Anterior cingulate cortex (tissue), 58 donors: ENCODE data around the gene ACADVL.
"Not testable (repeated sequence)": the region's sequence is repeated elsewhere in the genome, so short reads cannot be mapped to it uniquely, and the experiment has no call there.

Experiments
- DNase-seq, 58 donors: peaks; one replicate each; lab custom pipeline; 2025; lab: John Stamatoyannopoulos, UW

Gene ACADVL

DNA sequence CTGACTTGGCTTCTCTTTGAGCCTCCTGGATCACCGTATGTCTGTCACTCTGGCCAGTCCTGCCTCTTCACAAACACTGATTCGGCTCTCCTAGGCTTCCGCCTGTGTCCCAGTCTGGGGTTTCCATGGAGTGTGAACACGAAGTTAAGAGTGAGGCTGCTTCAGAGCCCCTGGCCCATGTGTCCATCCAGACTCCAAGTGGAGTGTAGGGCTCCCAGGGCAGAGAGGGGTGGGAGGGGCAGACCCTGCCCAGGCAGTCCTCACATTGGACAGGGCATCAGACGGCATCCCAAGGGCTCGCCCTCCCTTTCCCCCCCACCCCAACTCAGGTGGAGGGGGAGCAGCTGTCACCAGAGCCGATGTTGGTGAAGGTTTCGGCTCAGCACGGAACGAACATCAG, 24.1 kb downstream of the ACADVL start:
- not testable (repeated sequence) for DNase-seq

DNA sequence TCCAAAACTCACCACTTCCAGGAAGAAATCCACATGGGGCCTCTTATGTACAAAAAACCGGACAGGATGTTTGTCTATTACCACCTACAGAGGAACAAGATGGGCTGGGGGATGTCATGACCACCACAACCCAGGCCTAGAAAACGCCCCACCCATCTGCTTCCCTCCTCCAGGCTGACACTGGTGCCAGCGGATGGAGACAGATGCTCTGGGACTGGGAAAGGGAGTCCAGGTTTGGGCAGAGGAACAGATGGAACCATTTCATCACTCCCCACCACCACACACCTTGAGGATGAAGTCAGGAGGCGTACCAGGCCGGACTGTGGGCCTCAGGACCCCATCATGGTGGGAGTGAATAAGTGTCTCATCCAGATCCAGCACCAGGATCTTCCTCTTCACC, 27.0 kb downstream of the ACADVL start:
- no peak for DNase-seq

DNA sequence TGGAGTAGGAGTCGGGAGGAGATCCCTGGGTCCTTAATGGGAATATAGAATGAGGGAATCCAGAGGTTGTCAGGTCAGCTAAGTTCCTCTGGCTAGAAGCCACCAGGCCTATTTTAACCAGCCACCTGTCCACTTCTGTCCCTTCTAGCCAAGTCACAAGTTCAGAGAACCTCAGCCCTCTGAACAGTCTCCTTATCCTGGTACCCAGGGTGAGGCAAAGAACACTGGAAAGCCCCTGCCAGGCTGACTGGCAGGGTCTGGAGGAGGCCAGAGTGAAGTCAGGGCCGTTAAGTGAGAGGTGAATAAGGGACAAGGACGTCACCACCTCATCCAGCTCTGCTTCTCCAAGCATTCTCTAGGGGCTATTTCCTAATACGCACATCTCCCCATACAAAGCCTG, 29.1 kb downstream of the ACADVL start:
- DNase-seq: no peak

DNA sequence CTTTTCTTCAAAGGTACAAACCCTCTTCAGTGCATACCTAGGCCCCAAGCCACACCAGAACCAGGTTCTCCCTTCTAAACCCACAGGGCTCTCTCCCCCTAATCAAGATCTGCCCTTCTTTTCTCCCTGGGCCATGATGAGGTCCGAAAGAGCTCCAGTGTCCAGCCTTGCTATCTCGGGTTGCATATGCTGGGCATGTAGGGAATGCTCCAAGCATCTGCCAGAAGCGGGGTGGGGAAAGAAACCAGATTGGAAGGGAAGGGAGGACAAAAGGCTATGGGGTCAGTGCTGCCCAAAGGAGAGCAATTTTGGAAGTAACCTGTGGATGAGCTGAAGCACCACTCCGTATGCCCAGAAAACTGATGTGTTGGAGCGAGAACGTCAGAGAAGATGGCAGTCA, 29.5 kb downstream of the ACADVL start:
- no peak for DNase-seq

DNA sequence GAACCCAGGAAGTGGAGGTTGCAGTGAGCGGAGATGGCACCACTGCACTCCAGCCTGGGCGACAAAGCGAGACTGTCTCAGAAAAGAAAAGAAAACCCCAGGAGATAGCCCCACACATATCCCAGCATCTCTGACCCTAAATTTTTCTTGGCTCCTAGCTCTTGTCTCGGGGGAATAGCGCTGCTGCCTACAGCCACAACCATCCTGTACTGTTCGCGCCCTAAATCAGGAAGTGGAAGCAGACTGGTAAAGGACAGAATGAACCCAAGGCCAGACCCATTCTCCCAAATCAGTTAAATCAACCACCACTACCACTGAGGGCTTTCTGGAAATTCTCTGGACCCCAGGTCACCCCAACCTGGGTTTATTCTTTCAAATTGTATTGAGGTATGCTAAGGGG, 30.1 kb downstream of the ACADVL start:
- peak in 1 of 58 donors; percentile 3 for DNase-seq

DNA sequence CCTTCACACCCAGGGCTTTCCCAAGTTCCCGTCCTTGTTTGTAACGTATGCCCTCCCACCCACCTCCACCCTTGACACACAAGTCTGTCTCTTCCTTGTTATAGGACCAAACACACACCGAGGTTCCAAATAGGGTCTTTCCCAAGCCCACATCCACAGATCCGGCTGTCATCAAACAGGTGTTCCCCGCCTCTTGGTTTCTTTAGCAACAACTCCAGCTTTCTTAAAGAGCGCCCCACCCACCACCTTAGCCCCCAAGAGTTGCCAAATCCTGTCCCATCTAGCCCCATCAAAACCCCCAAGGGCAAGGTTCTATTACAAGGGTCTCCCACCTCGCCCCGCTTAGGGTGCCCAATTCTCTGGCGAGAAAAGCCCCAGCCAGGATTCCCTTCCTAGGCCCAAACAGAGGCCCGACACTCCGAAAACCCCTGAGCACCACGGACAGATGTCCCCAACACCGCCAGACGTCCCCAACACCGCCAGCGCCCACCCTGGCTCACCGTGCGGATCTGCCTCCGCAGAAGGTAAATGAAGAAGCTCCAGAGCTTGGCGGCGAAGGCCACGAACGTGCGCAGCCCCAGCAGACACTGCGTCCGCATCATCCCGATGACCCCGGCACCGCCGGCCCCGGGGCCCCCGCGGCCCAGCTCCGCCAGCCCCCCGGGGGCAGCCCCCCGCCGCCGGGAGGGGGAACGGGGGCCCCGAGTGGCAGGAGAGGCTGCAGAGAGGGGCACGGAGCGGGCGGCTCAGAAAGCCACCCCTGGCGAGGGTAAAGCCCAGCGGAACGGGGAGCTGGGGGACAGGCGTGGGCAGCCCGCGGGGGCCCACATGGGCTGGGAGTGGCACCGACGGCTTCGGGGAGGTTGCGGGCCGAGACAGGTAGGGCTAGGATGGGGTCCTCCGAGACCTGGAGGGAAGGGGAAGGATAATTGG, 31.2 kb downstream of the ACADVL start:
- DNase-seq: peak in 1 of 58 donors; percentile 18

DNA sequence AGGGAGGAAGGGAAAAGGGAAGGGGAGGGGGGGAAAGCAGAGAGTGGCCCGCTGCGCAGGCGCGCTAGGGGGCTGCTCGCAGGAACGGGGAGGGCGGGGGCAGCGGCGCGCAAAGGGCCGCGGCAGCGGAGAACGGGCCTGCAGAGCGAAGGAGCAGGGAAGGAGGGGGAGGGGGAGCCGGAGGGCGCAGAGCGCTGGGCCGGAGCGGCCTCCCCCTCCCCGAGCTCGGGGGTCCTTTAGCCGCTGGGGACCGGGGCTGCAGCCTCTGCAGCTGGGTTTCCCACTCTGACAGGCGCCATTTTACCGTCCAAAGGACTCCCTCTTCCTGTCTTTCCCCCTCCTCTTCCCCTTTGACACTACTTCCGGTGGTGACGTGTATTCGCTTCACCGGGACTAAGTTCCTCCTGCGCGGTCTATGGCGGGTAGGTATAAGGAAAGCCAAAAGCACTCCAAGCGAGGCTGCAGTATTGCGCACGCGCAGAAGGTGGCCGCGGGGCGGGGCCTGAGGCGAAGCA, 32.0 kb downstream of the ACADVL start, which contains the start of gene CTDNEP1:
Gene CTDNEP1, minus strand, starts transcription at position 74 of the 515 bp plus-strand sequence. CDS start 438 bp downstream, outside the sequence.
- DNase-seq: peak; percentile 84 to 100 (median 98)

DNA sequence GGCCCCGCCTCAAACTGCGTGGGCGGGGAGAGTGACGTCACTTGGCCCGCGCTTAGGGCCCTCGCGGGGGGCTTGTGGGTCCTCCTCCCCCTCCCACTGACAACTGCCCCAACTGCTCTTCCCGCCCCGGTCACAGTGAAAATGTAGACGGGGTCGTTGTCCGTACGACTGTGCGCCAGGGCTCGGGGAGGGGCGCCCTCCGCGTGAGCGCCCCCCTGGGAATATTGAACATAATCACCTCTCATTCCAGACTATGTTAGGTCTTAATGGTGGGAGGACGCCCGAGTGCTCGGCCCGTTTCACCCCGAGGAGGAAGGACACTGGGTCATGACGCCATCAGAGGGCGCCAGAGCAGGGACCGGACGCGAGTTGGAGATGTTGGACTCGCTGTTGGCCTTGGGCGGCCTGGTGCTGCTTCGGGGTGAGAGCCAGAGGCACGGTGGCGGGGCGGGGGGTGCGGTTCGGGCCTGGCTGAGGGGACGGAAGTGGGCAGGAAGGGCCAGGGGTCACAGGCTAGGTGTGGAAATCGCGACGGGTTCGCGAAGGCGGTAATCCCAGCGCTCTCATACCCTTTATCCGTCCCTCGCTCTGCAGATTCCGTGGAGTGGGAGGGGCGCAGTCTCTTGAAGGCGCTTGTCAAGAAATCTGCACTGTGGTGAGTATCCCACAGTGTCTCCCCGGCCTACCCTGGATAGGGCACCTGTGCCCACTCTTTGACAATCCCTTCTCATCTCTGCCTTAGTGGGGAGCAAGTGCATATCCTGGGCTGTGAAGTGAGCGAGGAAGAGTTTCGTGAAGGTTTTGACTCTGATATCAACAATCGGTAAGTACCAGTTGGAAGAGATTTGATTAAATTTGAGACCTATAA, 32.7 kb downstream of the ACADVL start, which contains the start of gene ELP5:
Gene ELP5, plus strand, starts transcription at position 40 of the 868 bp plus-strand sequence. Its CDS starts 336 bp downstream, at position 376.
- DNase-seq: peak in 57 of 58 donors; percentile 68 to 94 (median 88)

DNA sequence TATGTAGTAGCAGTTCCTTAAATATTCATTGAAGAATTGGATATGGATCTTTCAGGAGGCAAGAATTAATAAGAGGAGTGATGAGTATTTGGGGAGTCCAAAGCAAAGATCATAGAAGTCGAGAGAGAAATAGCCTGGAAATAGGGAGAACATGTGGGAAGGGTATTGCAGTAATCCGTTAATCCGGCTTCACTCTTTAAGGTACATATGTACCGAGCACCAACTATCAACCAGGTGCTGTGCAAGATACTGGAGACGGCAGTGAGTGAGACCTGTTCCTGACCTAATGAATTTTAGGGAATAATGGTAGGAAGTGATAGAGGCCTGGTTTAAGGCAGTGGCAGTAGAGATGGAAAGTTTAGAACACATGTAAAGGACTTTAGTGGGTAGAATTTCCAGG, 33.3 kb downstream of the ACADVL start:
- no peak for DNase-seq

DNA sequence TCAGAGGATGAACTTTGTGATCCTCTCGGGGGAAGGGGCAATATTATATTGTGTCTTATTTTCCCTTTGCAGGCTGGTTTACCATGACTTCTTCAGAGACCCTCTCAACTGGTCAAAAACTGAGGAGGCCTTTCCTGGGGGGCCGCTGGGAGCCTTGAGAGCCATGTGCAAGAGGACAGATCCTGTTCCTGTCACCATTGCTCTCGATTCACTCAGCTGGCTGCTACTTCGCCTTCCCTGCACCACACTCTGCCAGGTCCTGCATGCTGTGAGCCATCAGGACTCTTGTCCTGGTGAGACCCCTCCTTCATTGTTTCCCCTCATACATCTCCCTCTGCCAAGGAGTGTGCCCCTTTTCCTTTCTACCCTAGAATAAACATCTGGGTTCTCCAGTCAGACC, 34.8 kb downstream of the ACADVL start:
- no peak for DNase-seq

DNA sequence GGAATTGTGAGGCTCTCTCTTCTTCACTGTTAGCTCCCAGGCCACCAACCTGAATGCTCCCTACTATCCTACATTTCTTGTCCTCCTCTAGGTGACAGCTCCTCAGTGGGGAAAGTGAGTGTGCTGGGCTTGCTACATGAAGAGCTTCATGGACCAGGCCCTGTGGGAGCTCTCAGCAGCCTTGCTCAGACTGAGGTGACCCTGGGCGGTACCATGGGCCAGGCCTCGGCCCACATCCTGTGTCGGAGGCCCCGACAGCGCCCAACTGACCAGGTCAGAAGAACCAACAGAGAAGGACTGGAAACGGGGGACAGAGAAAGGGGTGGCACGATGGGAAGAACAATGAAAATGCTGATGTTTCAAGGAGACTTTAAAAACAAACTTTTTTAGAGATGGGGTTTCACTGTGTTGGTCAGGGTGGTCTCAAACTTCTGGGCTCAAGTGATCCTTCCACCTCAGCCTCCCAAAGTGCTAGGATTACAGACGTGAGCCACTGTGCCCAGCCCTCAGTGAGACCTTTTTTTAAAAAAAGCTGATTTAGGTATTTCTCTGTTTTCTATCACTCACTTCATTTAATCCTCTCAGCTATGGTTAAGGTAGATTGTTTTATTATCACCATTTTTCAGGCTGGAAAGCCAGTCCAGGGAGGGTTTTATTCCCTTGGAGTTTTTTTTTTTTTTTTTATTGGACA, 37.2 kb downstream of the ACADVL start:
- DNase-seq: no peak

DNA sequence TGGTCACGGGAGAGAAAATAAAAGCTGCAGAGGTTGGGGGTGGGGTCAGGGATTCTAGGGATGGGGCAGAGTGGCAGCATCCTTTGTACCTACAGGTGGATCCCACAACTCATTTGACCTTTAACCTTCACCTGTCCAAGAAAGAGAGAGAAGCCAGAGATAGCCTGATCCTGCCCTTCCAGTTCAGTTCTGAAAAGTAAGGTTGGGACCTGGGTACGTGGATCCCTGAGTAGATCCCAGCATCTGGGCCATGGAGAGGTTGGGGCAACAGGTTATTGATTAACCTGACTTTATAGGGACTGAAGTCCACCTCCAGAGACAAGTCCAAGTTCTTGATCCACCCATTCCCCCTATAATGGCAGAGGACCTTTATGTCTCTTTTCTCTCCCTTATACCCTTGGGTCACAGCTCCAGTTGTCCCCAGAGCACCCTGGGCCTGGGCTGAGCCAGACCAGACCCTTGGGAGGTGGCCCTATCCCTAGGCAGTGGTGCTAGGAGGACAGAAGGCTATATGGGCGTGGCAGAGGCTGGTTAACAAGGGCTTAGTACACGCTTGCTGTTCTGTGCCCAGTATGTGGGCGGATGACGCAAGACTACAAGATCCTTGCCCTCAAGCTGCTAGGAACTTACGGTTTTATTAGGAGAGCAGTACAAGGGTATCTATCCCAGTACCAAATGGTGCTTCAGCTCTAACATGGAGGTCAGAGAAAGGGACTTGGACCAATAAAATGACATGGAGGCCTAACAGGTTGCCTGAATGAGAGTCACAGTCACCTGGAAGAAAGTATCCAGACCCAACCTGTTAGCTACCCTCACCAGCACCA, 39.2 kb downstream of the ACADVL start:
- DNase-seq: no peak

DNA sequence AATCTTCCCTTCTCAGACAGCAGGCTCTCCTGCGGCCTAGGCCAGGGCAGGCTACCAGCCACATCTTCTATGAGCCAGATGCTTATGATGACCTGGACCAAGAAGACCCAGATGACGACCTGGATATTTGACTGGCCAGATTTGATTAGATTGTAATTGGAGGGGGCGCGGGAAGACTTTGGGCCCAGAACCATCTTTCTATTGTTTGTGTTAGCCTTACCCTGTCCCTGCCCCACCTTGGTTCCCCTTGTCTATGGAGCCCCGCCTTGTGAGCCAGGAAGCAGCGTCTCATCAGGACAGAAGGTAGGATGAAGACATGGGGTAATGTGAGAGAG, 39.8 kb downstream of the ACADVL start:
- no peak for DNase-seq

DNA sequence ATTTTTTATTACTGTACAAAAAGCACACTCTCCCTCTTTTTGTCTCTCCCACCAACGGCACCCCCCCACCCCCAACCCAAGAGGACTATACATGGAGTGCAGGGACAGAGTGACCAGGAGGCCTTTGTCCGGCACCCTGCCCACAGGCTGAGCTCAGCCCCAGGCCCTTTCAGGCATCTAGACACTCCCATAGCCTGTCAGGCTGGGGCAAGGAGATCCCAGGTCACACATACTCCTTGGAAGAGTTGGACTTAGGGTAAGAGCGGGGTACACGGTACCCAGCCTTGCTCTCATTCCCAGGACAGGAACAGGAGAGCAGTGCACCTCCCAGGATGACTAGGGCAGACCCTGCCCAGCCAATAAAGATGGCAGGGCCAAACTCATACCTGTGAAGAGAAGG, 40.4 kb downstream of the ACADVL start:
- DNase-seq: no peak

DNA sequence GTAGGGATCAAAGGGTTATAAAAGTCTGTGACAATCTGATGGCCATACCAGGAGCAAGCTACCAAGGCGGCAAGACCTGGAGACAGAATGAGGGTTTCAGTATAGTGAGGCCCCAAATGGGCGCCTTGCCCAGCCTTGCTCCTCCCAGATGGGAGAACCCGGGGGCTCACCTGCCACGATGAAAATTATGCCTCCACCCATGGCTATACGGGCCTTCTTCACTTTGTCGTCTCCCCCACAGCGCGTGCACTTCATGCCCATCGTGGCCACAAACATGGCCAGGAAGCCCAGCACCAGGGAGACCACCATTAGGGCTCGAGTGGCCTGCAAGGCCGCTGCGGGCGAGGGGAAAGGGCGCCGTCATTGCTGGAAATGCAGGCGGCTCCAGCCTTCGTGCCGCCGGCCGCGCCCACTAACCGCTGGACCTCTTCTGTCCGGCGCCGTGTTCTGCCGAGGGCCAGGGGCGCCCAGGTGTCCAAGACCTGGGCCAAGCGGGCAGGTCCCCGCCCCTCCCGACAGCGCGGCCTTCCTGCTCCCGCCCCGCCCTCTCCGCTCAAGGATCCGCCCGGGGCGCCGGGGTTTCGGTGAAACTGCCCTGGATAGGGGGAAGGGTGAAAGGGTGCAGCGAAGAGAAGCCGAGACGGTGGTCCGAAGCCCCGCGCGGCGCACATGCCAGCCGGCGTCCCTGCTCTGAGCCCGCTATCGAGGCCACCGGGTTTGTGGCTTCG, 41.1 kb downstream of the ACADVL start:
- DNase-seq: no peak

DNA sequence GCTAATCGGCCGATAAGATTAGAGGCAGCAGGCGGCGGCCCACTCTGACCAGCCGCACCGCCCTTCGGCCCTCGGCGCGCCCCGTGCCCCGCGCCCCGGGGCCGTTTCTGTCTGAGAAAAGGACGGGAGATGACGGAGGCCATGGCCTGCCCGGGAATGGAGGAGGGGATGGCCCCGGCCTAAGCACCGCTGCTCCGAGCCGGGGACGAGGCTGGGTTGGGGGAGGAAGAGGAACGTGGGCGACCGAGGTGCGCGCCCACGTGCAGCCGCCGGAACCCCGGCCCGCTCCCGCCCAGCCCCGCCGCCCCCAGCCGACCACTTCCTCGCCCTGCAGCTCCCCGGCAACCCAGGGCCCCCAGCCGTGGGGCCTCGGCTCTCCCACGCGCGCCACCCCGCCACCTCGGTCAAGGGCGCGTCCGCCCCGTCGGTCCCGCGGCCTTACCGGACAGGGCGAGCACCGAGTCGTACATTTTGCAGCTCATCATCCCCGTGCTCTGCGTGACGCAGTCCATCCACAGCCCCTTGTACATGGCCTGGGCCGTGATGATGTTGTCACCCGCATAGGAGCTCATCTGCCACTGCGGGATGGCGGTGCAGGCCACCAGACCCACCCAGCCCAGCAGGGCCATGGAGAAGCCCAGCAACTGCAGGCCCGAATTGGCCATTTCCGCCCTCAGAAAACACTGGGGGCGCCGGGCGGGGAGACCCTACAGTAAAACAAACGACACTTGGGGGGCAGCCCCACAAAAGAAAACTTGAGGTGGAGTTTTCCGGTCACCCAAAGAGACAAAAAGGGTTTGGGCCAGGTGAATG, 41.8 kb downstream of the ACADVL start:
- DNase-seq: no peak

DNA sequence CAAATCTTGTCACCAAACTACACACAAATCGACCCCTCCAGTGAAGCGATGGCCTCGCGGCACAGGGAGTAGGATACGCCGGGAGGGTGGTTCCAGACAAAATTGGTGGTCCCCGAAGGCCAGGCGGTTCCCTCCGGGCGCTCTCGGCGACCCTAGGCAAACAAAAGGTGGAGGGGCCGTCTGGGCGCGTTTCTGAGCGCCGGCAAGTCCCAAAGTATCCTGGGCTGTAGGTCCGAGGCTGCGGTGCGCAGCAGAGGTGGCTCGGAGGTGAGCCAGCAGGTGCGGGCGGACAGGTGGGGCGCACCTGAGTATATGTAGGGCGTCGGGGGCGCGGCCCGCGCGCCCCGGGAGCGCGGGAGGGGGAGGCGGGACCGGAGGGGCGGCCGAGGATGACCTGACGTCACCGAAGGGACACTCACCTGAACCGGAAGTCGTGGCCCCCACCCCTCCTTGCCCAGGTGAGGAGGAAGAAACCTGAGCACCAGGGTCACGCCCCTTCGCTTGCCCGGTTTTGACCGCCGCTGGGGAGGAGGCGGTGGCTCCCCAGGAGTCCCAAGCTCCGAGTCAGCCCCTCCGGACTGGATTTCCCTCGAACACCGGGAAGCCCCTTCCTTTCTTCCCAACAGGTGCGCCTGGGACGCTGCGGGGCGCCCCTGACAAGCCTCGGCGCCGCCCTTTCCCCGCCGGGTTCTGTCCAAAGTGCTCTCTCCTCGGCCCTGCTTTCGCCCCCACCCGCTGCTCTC, 42.6 kb downstream of the ACADVL start, which contains the start of gene CLDN7:
Gene CLDN7, minus strand, starts transcription at position 287 of the 743 bp plus-strand sequence. CDS start 435 bp downstream, outside the sequence.
- no peak for DNase-seq
